ENCODE results near the gene ADAMTS18.

DNA sequence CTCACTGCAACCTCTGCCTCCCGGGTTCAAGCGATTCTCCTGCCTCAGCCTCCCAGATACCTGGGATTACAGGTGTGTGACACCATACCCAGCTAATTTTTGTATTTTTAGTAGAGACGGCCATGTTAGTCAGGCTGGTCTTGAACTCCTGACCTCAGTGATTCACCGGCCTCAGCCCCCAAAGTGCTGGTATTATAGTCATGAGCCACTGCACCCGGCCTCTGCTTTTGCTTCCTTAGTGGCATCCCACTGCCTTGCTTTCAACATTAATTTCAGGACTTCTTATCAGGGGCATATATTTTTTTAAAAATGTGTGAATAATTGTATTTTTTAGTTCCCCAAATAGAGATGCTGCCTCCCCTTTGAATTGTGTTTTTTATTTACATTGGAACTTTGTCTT lies 136.8 kb downstream of the ADAMTS18 start:
- TF ChIP-seq POLR2A (IDR thresholded peaks at IDR 0.05) (no peak), POLR2AphosphoS5 (IDR thresholded peaks at IDR 0.05) (no peak)
- TF ChIP-seq, protein P1, sequence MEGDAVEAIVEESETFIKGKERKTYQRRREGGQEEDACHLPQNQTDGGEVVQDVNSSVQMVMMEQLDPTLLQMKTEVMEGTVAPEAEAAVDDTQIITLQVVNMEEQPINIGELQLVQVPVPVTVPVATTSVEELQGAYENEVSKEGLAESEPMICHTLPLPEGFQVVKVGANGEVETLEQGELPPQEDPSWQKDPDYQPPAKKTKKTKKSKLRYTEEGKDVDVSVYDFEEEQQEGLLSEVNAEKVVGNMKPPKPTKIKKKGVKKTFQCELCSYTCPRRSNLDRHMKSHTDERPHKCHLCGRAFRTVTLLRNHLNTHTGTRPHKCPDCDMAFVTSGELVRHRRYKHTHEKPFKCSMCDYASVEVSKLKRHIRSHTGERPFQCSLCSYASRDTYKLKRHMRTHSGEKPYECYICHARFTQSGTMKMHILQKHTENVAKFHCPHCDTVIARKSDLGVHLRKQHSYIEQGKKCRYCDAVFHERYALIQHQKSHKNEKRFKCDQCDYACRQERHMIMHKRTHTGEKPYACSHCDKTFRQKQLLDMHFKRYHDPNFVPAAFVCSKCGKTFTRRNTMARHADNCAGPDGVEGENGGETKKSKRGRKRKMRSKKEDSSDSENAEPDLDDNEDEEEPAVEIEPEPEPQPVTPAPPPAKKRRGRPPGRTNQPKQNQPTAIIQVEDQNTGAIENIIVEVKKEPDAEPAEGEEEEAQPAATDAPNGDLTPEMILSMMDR (IDR thresholded peaks at IDR 0.05), result no peak

All from suprapubic skin (tissue), 4 donors.